Measurements from ENCODE around the gene CHAC1. TPM values are rescaled to one million over a fixed set of nuclear protein-coding genes. Genes with fewer than 3 reads are reported as not detected.

CHAC1 gene
- polyA plus RNA-seq, 1 donor from 2014 or later, result 3.6 TPM

GRCh38 chr15:40949756-40950207, 3.5 kb upstream of the CHAC1 start:
- H2AFZ ChIP-seq (ENCODE audit: low read depth, low read length), result no peak overlapping the region
- H3K9me3 ChIP-seq (ENCODE audit: low read length), result no peaks in the 10 kb centered on the region
- no peak overlapping the region for H3K4me2 ChIP-seq (ENCODE audit: low read length)
- no peak overlapping the region for H3K27ac ChIP-seq (ENCODE audit: low read length)
- H3K36me3 ChIP-seq (ENCODE audit: insufficient read depth, low read length), result no peaks in the 10 kb centered on the region
- no peak overlapping the region for H3K9ac ChIP-seq (ENCODE audit: low read length)
- TF ChIP-seq MXI1 (conservative IDR thresholded peaks at IDR 0.05; ENCODE audit: poor library complexity, severe bottlenecking) (no peak), TAF1 (IDR thresholded peaks at IDR 0.05; ENCODE audit: low read depth) (no peak), EZH2 (IDR thresholded peaks at IDR 0.05; ENCODE audit: borderline replicate concordance, insufficient read depth, low read length, poor library complexity, severe bottlenecking) (no peak), POLR2AphosphoS5 (IDR thresholded peaks at IDR 0.05) (no peak), SMC3 (conservative IDR thresholded peaks at IDR 0.05; ENCODE audit: poor library complexity) (no peak), CTCF (IDR thresholded peaks at IDR 0.05; ENCODE audit: poor library complexity, severe bottlenecking) (no peak), REST (IDR thresholded peaks at IDR 0.05; ENCODE audit: borderline replicate concordance) (no peak), EP300 (conservative IDR thresholded peaks at IDR 0.05; ENCODE audit: poor library complexity, severe bottlenecking) (no peak), RAD21 (conservative IDR thresholded peaks at IDR 0.05) (no peak)
- no peaks in the 10 kb centered on the region for H4K20me1 ChIP-seq (ENCODE audit: insufficient read depth)
- no peaks in the 10 kb centered on the region for H3K79me2 ChIP-seq (replicated peaks; ENCODE audit: insufficient read depth, low read length)
- no peak overlapping the region for H3K4me3 ChIP-seq (ENCODE audit: low read length)
- no peaks in the 10 kb centered on the region for H3F3A ChIP-seq (ENCODE audit: insufficient read depth, low read length, poor library complexity, severe bottlenecking)
- H3K9me2 ChIP-seq (ENCODE audit: insufficient read depth, low read length), result no peaks in the 10 kb centered on the region
- H3K27me3 ChIP-seq (ENCODE audit: insufficient read depth, low read depth, low read length), result no peaks in the 10 kb centered on the region

GRCh38 chr15:40951764-40952163, 1.5 kb upstream of the CHAC1 start:
- Histone ChIP-seq H3K27me3 (ENCODE audit: insufficient read depth, low read depth, low read length) (no peaks in the 10 kb centered on the region), H4K20me1 (ENCODE audit: insufficient read depth) (no peaks in the 10 kb centered on the region), H3K9me2 (ENCODE audit: insufficient read depth, low read length) (no peaks in the 10 kb centered on the region), H3K4me3 (ENCODE audit: low read length) (no peak overlapping the region), H3K27ac (ENCODE audit: low read length) (no peak overlapping the region), H3K4me2 (ENCODE audit: low read length) (no peak overlapping the region), H3F3A (ENCODE audit: insufficient read depth, low read length, poor library complexity, severe bottlenecking) (no peaks in the 10 kb centered on the region), H3K9me3 (ENCODE audit: low read length) (no peaks in the 10 kb centered on the region), H2AFZ (ENCODE audit: low read depth, low read length) (no peak overlapping the region), H3K79me2 (replicated peaks; ENCODE audit: insufficient read depth, low read length) (no peaks in the 10 kb centered on the region), H3K36me3 (ENCODE audit: insufficient read depth, low read length) (no peaks in the 10 kb centered on the region), H3K9ac (ENCODE audit: low read length) (no peak overlapping the region)
- no peak for TF ChIP-seq MXI1 (conservative IDR thresholded peaks at IDR 0.05; ENCODE audit: poor library complexity, severe bottlenecking)

All from neural cell (in vitro differentiated cells).